K562 (cell line): ENCODE results near the gene BSCL2.

Source experiments
- ARHGAP35 ChIP-seq: fragments of 450-650 bp; IDR thresholded peaks from 2 replicates; pipeline ENCODE4 v1.6.1; 2018; ENCODE audit not compliant: partially characterized antibody
- CTCF ChIP-seq, 3 experiments: IDR thresholded peaks in 2 of 3; conservative IDR thresholded peaks in 1 of 3; 2 replicates each; pipeline ENCODE4 v1.5.1; 2011 to 2012; ENCODE audit warnings: low read length in 3 of 3, mild to moderate bottlenecking in 3 of 3, control low read depth in 2 of 3, improper control_type of control experiment in 1 of 3, inconsistent platforms in 1 of 3, low read depth in 1 of 3, mixed read lengths in 1 of 3, moderate library complexity in 1 of 3; ENCODE audit not compliant: insufficient read depth in 2 of 3
- GABPA ChIP-seq: fragments of 200-800 bp; sonication (Bioruptor generic); conservative IDR thresholded peaks from 2 replicates; pipeline ENCODE4 v1.6.1; 2016; ENCODE audit warnings: low read depth, missing genetic modification characterization, missing compliant biosample characterization
- MXI1 ChIP-seq: IDR thresholded peaks from 2 replicates; pipeline ENCODE4 v1.6.1; 2011; ENCODE audit warnings: low read depth, mild to moderate bottlenecking, improper control_type of control experiment, low read length
- MYC ChIP-seq, 2 experiments: fragments of 250-450 bp in 1 of 2; sonication (Bioruptor Pico) in 1 of 2; IDR thresholded peaks; 2 replicates each; pipeline versions ENCODE4 v1.5.1 to v1.6.1; 2012 to 2021; ENCODE audit warnings: low read depth in 2 of 2, borderline replicate concordance in 1 of 2, improper control_type of control experiment in 1 of 2, low read length in 1 of 2, mild to moderate bottlenecking in 1 of 2, moderate library complexity in 1 of 2
- POLR2A ChIP-seq: fragments of 450-650 bp; conservative IDR thresholded peaks from 2 replicates; pipeline ENCODE4 v1.6.1; 2016
- SMC3 ChIP-seq: conservative IDR thresholded peaks from 2 replicates; pipeline ENCODE4 v1.6.1; 2011; ENCODE audit warnings: low read depth, low read length, improper control_type of control experiment; ENCODE audit not compliant: insufficient read depth
- SPI1 ChIP-seq: IDR thresholded peaks from 2 replicates; pipeline ENCODE4 v1.6.1; 2011; ENCODE audit warnings: low read depth, low read length, control low read depth, borderline replicate concordance
- TAF15 ChIP-seq: fragments of 200-400 bp; formaldehyde crosslinking; IDR thresholded peaks from 2 replicates; pipeline ENCODE4 v1.6.1; 2017; ENCODE audit warnings: mild to moderate bottlenecking, low read depth, low read length, moderate library complexity
- ZBED1 ChIP-seq: IDR thresholded peaks from 2 replicates; pipeline ENCODE4 v1.6.1; 2014
- ZBTB43 ChIP-seq: sonication (generic); formaldehyde crosslinking; IDR thresholded peaks from 2 replicates; pipeline ENCODE4 v1.8.0; 2023; ENCODE audit warnings: mild to moderate bottlenecking, missing genetic modification reagents
- ZNF124 ChIP-seq: sonication (generic); formaldehyde crosslinking; IDR thresholded peaks from 2 replicates; pipeline ENCODE4 v1.8.1; 2022; ENCODE audit warnings: missing genetic modification reagents
- ZNF609 ChIP-seq: sonication (generic); formaldehyde crosslinking; IDR thresholded peaks from 2 replicates; pipeline ENCODE4 v1.8.1; 2023; ENCODE audit warnings: missing genetic modification reagents, mild to moderate bottlenecking, borderline replicate concordance
- ZZZ3 ChIP-seq: fragments of 450-650 bp; IDR thresholded peaks from 2 replicates; pipeline ENCODE4 v1.6.1; 2016; ENCODE audit warnings: antibody characterized with exemption, mild to moderate bottlenecking, moderate library complexity

DNA sequence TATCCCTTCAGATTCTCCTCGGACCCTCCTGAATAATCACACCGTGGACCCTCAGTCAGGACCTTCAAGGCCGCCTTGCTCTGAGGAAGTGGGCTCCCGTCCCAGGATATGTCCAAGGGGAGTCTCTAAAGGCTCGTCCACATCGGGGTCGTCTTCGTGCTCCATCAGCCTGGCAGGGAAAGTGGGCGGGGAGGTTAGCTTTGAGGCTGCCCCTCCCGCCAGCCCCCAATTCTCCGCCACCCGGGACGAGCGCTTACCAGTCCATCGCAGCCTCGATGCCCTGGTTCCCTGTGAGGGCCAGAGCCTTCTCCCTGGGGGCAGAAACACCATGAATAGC is 28.8 kb downstream of the BSCL2 start:
- TF ChIP-seq ZNF124 (CRISPR knock-in tag): no peak
- TF ChIP-seq MYC (IDR thresholded peaks at IDR 0.05; ENCODE audit: low read depth, low read length): no peak
- no peak for TF ChIP-seq MYC (CRISPR knock-in tag; IDR thresholded peaks at IDR 0.05; ENCODE audit: borderline replicate concordance, low read depth)
- TF ChIP-seq ZNF609 (CRISPR knock-in tag): no peak
- TF ChIP-seq SMC3: no peak
- no peak for TF ChIP-seq MXI1
- no peak for TF ChIP-seq ARHGAP35
- no peak for TF ChIP-seq TAF15
- TF ChIP-seq POLR2A: no peak
- TF ChIP-seq GABPA (tag): no peak
- no peak for TF ChIP-seq SPI1
- no peak for TF ChIP-seq ZZZ3
- no peak for TF ChIP-seq ZBED1
- no peak for TF ChIP-seq CTCF (IDR thresholded peaks at IDR 0.05 in 2 of 3, conservative IDR thresholded peaks at IDR 0.05 in 1 of 3; ENCODE audit: insufficient read depth in 2 of 3, low read depth in 1 of 3, low read length in 3 of 3)
- no peak for TF ChIP-seq ZBTB43 (CRISPR knock-in tag)
